HG03039 (cell line): ENCODE measurements around the gene ANKS1A.

ENCODE experiments used
- ATAC-seq: cut with Tn5 transposase; IDR thresholded peaks from one replicate; pipeline ENCODE4 v1.9.1; 2021; ENCODE audit warnings: mild to moderate bottlenecking, moderate library complexity; ENCODE audit not compliant: unreplicated experiment

The ANKS1A gene

GRCh38 chr6:35017411-35018181 lies 128.5 kb downstream of the ANKS1A start:
- no peak for ATAC-seq

DNA sequence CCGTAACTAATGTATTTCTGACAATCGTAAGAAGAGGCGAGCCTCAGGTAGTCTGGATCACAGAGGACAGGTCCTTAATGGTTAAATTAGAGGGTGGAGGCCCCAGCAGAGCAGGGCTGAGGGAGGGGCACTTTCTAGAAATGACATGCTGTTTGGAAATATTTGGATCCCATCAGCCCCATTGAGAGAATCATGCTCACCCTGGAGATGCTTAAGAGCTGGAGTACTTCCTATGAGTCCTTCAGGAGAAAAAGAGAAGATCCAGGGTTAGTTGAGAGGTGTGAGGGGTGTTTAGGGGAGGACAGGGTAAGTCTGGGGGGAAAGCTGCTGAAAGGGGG lies 129.1 kb downstream of the ANKS1A start:
- ATAC-seq: no peak

GRCh38 chr6:35018746-35019145 lies 129.7 kb downstream of the ANKS1A start:
- no peak for ATAC-seq

GRCh38 chr6:35019171-35019570 lies 130.1 kb downstream of the ANKS1A start:
- ATAC-seq: no peak

GRCh38 chr6:35019831-35020230 lies 130.8 kb downstream of the ANKS1A start:
- ATAC-seq: no peak

DNA sequence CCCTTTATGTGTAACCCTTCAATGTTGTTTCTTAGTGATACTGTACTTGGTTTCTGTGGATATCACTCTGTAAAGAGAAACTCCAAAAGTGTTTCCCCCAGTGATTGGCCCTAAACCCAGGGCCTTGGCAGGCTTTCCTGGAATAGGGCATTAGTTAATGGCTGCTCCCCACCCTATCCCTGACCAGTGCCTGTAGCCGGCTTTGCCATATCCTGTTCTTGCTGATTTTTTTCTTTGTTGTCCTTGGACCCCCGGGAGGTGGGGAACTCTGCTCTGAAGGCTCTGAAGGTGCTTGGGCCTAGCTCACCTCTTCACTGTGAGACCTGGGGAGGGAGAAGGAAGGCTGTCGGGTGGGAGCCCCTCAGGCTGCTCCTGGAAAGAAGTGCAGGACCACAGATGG lies 131.9 kb downstream of the ANKS1A start:
- ATAC-seq: no peak

GRCh38 chr6:35023091-35024000 lies 134.3 kb downstream of the ANKS1A start:
- no peak for ATAC-seq

DNA sequence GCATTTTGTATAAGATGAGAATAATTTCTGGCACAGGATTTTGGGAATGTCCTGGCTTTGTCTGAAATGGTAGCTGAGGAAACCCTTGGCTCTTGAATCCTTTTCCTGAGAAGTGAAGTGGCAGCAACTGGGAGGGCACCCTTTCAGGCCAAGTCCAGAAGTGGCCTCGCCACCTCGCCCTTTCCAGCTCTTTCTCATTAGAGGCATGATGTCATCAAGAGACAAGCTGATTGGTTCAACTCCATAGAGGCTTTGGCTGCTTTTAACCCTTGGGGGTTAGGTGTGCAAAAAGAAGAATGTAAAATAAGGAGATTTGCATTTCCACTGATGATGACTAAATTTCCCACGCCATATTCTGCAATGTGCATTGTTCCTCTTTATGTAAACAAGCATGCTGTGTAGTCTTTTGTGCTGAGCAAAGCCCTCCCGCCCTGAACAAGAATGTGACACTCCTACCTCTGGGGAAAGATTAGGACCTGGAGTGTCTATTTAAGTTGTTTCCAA lies 135.5 kb downstream of the ANKS1A start:
- no peak for ATAC-seq

GRCh38 chr6:35025232-35026188 lies 136.5 kb downstream of the ANKS1A start:
- no peak for ATAC-seq

DNA sequence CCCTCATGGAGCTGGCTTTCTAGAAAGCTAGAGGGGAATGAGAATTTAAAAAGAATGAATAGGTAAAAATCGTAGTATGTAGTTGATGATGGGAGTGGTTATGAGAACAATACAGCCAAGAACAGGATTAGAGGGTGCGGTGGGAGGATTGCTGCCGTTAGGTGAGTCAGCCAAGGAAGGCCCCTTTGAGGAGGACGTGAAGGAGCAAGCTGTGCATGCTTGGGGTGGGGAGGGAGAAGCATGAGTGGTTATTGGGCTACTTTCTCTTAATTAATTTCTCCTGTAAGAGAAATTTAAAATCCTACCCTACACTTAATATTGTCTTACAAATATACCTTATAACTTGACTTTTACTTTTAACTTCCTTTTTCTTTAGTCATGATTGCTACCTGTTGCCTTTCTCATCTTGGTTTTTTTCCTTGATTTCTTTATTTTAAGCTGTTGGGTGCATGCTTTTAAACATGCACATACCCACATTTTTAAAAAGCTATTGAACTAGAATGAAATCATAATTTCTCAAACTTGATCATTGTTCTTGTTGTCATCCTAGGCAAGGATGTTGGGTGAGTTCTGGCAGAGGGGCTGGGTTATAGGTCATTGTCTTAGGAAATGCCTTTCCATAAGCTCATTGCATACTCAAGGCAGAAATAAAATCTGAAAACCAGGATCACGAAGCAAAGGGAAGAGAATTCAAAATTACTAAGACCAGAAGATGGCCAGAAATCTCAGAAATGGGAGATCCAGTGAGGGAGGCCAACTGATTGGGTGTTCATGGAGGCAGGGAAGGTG lies 137.6 kb downstream of the ANKS1A start:
- no peak for ATAC-seq

- no peak for ATAC-seq
These were observed 138.8 kb downstream of the ANKS1A start for GRCh38 chr6:35027807-35028206.

DNA sequence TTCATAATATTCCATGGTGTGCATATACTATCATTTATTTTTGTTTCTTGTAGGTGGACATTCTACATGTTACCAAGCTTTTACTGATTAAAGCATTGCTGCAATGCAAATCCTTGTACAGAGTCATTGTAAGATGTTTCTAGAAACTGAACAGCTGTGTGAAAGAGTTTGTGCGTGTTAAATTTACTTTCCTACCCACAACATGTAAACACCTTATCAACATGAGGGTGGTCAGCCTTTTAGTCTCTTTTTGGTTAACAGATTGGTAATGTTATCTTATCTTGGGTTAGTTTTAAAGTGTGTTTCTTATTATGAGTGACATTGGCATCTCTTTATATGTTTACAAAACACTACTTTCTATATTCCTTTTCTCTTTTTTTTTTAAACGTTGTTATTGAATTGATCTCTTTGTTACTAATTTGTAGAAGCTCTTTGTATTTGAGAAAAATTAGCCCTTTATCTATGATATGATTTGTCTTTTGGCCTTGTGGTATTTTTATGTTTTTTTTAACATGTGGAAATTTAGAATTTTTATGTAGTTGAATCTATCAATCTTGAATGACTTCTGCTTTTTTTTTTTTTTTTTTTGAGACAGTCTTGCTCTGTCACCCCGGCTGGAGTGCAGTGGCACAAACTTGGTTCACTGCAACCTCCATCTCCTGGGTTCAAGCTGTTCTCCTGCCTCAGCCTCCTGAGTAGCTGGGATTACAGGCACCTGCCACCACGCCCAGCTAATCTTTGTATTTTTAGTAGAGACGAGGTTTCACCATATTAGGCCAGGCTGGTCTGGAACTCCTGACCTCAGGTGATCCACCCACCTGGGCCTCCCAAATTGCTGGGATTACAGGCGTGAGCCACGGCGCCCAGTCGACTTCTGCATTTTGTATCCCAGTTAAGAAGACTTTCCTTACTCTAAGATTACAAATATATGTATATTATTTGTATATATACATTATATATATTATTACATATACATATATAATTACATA lies 140.0 kb downstream of the ANKS1A start:
- no peak for ATAC-seq

GRCh38 chr6:35030099-35030498 lies 141.0 kb downstream of the ANKS1A start:
- no peak for ATAC-seq

DNA sequence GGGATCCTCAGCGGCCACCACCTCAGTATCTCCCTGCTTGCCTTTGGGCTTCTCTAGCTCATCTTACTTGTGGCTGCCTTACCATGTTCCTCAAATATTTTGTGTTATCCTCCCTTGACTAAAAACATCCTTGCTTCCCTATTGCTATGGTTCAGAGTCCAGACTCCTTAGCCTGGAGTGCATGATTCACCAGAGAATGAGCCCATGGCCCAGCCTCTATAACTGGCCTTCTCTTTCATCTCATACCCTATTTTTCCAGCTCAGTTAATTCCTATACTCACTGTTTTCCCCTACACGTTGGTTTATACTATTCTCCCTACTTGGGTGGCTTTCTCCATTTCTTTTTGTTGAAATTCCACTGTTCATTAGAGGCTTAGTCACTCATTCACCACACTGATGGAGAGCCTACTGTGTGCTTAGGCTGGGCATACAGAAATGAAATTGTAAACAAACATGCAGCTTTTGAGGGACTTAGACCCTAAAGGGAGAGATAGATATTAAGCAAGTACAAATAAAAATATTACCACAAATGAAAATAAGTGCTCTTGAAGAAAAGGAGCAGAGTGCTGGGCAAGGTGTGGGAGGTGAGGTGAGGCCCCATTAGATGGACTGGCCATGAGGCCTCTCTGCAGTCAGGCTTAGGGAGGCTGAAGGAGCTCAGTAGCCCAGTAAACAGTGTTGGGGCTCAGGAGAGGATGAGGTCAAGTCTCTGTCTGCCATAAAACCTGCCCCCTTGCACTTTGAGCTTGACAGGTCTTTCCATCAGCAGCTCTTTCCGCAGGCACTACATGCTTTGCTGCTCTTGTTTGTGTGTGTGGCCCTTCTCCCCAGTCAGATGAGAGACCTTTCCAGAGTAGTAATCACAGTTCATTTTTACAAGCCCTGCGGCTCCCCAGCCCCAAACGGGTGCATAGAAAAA lies 142.8 kb downstream of the ANKS1A start:
- ATAC-seq: no peak

- ATAC-seq: no peak
These were observed 144.6 kb downstream of the ANKS1A start for GRCh38 chr6:35033683-35034082.

DNA sequence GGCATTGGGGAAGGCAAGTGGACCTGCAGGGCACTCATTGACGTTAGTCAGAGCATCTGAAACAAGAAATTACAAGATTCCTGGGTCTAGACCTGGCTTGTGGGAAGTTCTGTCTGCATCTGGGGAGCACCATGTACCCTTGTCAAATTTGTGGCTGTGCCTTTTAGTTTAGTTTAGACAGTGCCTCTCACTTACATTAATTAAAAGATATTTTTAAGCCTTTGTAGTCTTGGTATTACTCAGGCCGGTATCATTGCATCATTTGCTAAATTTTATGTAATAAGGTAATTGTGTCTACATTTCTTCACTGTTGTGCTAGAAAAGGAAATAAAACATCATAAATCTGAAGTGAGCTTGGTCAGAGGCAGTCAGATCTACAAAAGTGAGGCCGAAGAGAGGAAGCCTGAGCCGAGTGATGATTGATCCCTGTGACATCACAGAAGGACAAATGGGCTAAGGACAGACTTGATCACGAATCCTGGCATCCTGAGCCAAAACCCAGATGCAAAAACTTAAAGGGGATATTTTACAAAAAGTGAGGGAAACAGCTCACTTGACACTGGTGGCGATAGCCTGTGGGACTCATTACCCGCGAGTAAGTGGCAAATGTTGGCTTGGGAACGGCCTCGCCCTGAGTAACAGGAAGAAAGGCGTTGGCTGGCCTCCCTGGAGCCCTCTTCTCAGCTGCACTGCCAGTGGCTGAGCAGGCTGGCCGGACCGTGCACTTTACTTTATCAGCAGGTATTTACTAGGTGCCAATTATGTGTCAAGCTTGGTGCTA lies 145.5 kb downstream of the ANKS1A start:
- no peak for ATAC-seq

DNA sequence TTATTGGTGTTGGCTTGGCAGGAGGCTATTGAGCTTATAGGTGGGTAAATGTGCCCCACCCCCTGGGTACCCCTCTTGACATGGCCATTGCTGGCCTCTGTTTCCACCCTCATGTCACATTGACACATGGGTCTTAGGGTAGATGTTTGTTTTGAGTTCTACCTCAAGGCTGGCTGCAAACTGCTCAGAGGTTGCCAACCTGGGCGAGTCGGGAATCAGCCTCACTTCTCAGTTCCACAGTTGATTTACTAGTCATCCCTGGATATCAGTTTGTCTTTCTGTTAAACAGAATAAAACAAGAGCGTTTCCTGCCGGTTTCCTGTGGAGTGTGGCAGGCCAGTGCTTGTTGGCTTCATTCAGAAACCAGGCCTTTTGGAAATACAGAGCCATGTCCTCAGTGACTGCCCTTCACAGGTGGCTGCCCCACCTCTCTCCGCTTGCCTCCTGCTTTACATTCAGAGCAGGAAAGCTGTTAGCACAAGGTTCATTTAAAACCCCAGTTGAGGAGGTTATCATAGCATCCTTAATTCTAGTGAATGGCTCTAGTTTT lies 146.5 kb downstream of the ANKS1A start:
- no peak for ATAC-seq
